ENCODE measurements around the gene CCDC80.

The CCDC80 gene

GRCh38 chr3:112560721-112561483 lies 80.0 kb downstream of the CCDC80 start:
- no peak for TF ChIP-seq CTCF (IDR thresholded peaks at IDR 0.05)

GRCh38 chr3:112560307-112560706 lies 80.6 kb downstream of the CCDC80 start:
- TF ChIP-seq CTCF (IDR thresholded peaks at IDR 0.05) = no peak

- no peak for TF ChIP-seq CTCF (IDR thresholded peaks at IDR 0.05)
Observed at GRCh38 chr3:112557976-112558375, 83.0 kb downstream of the CCDC80 start.

GRCh38 chr3:112555535-112556170 lies 85.3 kb downstream of the CCDC80 start:
- TF ChIP-seq CTCF (IDR thresholded peaks at IDR 0.05) = no peak

GRCh38 chr3:112550859-112551258 lies 90.1 kb downstream of the CCDC80 start:
- no peak for TF ChIP-seq CTCF (IDR thresholded peaks at IDR 0.05)

Data from LNCAP (cell line).